Panc1 (cell line): ENCODE data around the gene DDX10. TPM values are rescaled to one million over a fixed set of nuclear protein-coding genes. Genes with fewer than 3 reads are reported as not detected.

Experiments
- ATAC-seq: fragments of 200-7000 bp; cut with Tn5 transposase; 2 replicates; pipeline ENCODE4 v1.9.1; 2020; ENCODE audit warnings: mild to moderate bottlenecking, moderate library complexity
- BruUV-seq: library from RNA; stranded (reverse); fragments of 400-500 nt; replicated peaks from 2 replicates; lab custom pipeline; 2021; lab: Mats Ljungman, UMichigan
- CTCF ChIA-PET: fragments of 300-600 bp; sonication (Branson Sonifier 250); formaldehyde crosslinking; loops from one replicate; lab custom pipeline; 2022; ENCODE audit warnings: antibody characterized with exemption; lab: Charles Lee
- POLR2A ChIA-PET: fragments of 300-600 bp; sonication (Branson Sonifier 250); formaldehyde crosslinking; loops from one replicate; lab custom pipeline; 2022; ENCODE audit warnings: antibody characterized with exemption; lab: Charles Lee
- DNase-seq: peaks from one replicate; pipeline ENCODE4 v3.0.0-alpha.2; 2010; ENCODE audit warnings: low read depth, low spot score
- H3K27ac ChIP-seq: 2 replicates; pipeline ENCODE4 v1.5.1; 2011; ENCODE audit warnings: mild to moderate bottlenecking, low read length, inconsistent platforms
- H3K27me3 ChIP-seq: fragments of 200-500 bp; sonication (Bioruptor generic); 2 replicates; pipeline ENCODE4 v1.6.0; 2014; ENCODE audit warnings: low read length, inconsistent platforms; ENCODE audit not compliant: control insufficient read depth, insufficient read depth
- H3K36me3 ChIP-seq: fragments of 200-500 bp; sonication (Bioruptor generic); 2 replicates; pipeline ENCODE4 v1.5.1; 2014; ENCODE audit warnings: inconsistent platforms, mild to moderate bottlenecking, low read length, moderate library complexity; ENCODE audit not compliant: control insufficient read depth, insufficient read depth
- H3K4me1 ChIP-seq: 2 replicates; pipeline ENCODE4 v1.5.1; 2011; ENCODE audit warnings: inconsistent platforms, mild to moderate bottlenecking, low read length, moderate library complexity; ENCODE audit not compliant: control insufficient read depth, insufficient read depth
- H3K4me3 ChIP-seq, 2 experiments: 2 replicates each; pipeline ENCODE4 v1.5.1; 2011 to 2012; ENCODE audit warnings: low read depth in 2 of 2, low read length in 2 of 2, mild to moderate bottlenecking in 2 of 2, inconsistent platforms in 1 of 2, moderate library complexity in 1 of 2
- H3K9me3 ChIP-seq: fragments of 200-500 bp; sonication (Bioruptor generic); 2 replicates; pipeline ENCODE4 v1.5.1; 2014; ENCODE audit warnings: low read depth, mild to moderate bottlenecking, inconsistent platforms, low read length, moderate library complexity; ENCODE audit not compliant: control insufficient read depth, insufficient read depth
- POLR2AphosphoS5 ChIP-seq: IDR thresholded peaks from 2 replicates; pipeline ENCODE4 v1.6.1; 2012; ENCODE audit warnings: mild to moderate bottlenecking, low read depth, low read length, moderate library complexity
- SIN3A ChIP-seq: IDR thresholded peaks from 2 replicates; pipeline ENCODE4 v1.6.1; 2012; ENCODE audit warnings: low read depth, mild to moderate bottlenecking, low read length, moderate library complexity, borderline replicate concordance; ENCODE audit not compliant: insufficient read depth
- TCF7L2 ChIP-seq: IDR thresholded peaks from 2 replicates; pipeline ENCODE4 v1.6.1; 2011; ENCODE audit warnings: mild to moderate bottlenecking, low read depth, low read length, inconsistent platforms
- in situ Hi-C: cut with HindIII; loops from 2 replicates; pipeline ENCODE4 v1.10.0; 2016; ENCODE audit warnings: low sequenced_read_pairs, low pct_unique_long_range_greater_than_20kb
- intact Hi-C: fragments of 100-400 bp; cut with micrococcal nuclease; formaldehyde crosslinking; loops from one replicate; pipeline ENCODE4 v1.10.0; 2022; ENCODE audit not compliant: unreplicated experiment
- total RNA-seq: library from RNA; stranded (reverse); gene quantifications from one replicate; pipeline ENCODE4 v1.2.1, GENCODE V29; 2021; ENCODE audit not compliant: unreplicated experiment
- TF ChIP-seq, protein P1 (sequence below), 2 experiments: IDR thresholded peaks; 2 replicates each; pipeline ENCODE4 v1.6.1; 2011 to 2012; ENCODE audit warnings: low read depth in 2 of 2, control low read depth in 1 of 2, low read length in 1 of 2, mild to moderate bottlenecking in 1 of 2, moderate library complexity in 1 of 2; ENCODE audit not compliant: insufficient read depth in 1 of 2
- TF ChIP-seq, protein P2 (sequence below): fragments of 450-650 bp; IDR thresholded peaks from 2 replicates; pipeline ENCODE4 v1.5.1; 2017; ENCODE audit warnings: mild to moderate bottlenecking

DDX10 gene
- total RNA-seq, 1 experiment from 2014 or later, result 48.8 TPM

DNA sequence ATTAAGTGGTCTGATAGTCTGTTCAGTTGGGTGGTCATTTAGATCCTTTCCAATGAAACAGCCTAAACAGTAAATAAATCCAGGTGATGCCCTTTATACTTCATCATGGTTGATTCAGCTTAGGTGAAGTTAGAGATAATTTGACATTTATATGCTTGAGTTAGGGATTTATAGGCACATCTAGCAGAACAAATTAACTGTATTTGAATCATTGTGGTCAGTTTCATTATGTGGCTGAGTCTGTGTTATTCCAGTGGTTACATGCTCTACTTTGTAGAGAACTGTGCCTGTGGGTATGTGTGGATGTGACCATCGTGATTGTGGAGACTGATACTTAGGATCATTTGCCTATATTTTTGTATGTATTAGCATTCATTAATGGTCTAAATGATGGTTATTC lies 194.6 kb downstream of the DDX10 start:
- in situ Hi-C loops (no loop called here), intact Hi-C loops (no loop called here)
- no peak for DNase-seq
- Histone ChIP-seq H3K27ac (no peak overlapping the region), H3K4me3 (no peak overlapping the region), H3K27me3 (no peaks in the 10 kb centered on the region), H3K4me1 (no peaks in the 10 kb centered on the region), H3K36me3 (no peaks in the 10 kb centered on the region), H3K9me3 (no peaks in the 10 kb centered on the region)
- ChIA-PET CTCF (no interaction called here), POLR2A (no interaction called here)
- TF ChIP-seq, protein P1, sequence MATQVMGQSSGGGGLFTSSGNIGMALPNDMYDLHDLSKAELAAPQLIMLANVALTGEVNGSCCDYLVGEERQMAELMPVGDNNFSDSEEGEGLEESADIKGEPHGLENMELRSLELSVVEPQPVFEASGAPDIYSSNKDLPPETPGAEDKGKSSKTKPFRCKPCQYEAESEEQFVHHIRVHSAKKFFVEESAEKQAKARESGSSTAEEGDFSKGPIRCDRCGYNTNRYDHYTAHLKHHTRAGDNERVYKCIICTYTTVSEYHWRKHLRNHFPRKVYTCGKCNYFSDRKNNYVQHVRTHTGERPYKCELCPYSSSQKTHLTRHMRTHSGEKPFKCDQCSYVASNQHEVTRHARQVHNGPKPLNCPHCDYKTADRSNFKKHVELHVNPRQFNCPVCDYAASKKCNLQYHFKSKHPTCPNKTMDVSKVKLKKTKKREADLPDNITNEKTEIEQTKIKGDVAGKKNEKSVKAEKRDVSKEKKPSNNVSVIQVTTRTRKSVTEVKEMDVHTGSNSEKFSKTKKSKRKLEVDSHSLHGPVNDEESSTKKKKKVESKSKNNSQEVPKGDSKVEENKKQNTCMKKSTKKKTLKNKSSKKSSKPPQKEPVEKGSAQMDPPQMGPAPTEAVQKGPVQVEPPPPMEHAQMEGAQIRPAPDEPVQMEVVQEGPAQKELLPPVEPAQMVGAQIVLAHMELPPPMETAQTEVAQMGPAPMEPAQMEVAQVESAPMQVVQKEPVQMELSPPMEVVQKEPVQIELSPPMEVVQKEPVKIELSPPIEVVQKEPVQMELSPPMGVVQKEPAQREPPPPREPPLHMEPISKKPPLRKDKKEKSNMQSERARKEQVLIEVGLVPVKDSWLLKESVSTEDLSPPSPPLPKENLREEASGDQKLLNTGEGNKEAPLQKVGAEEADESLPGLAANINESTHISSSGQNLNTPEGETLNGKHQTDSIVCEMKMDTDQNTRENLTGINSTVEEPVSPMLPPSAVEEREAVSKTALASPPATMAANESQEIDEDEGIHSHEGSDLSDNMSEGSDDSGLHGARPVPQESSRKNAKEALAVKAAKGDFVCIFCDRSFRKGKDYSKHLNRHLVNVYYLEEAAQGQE (IDR thresholded peaks at IDR 0.05; ENCODE audit: insufficient read depth in 1 of 2, low read depth in 2 of 2, low read length in 1 of 2), result no peak
- TF ChIP-seq TCF7L2 (no peak), SIN3A (no peak), POLR2AphosphoS5 (no peak)
- TF ChIP-seq, protein P2, sequence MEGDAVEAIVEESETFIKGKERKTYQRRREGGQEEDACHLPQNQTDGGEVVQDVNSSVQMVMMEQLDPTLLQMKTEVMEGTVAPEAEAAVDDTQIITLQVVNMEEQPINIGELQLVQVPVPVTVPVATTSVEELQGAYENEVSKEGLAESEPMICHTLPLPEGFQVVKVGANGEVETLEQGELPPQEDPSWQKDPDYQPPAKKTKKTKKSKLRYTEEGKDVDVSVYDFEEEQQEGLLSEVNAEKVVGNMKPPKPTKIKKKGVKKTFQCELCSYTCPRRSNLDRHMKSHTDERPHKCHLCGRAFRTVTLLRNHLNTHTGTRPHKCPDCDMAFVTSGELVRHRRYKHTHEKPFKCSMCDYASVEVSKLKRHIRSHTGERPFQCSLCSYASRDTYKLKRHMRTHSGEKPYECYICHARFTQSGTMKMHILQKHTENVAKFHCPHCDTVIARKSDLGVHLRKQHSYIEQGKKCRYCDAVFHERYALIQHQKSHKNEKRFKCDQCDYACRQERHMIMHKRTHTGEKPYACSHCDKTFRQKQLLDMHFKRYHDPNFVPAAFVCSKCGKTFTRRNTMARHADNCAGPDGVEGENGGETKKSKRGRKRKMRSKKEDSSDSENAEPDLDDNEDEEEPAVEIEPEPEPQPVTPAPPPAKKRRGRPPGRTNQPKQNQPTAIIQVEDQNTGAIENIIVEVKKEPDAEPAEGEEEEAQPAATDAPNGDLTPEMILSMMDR, result no peak
- ATAC-seq, result no peak
- BruUV-seq, result no TSS peak

DNA sequence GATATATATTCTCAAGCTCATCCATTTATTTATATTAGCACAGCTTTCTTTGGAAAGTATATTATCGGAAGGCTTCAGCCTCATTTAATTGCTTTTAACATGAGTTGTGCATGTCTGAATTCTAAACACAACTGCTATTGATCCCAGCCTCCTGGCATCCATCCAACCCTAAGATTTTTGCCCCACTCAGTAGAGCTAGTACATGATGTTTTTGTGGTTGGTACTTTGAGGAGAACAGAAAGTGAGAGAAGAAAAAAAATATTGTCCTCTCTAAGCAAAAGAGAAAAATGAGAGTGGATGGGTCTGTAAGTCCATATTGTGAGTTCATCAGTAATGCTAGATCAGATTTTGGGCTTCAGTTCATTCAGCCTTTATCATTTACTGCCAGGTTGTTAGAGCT lies 198.7 kb downstream of the DDX10 start:
- Histone ChIP-seq H3K36me3 (no peaks in the 10 kb centered on the region), H3K4me3 (no peak overlapping the region), H3K9me3 (no peaks in the 10 kb centered on the region), H3K27ac (no peak overlapping the region), H3K27me3 (no peaks in the 10 kb centered on the region), H3K4me1 (no peaks in the 10 kb centered on the region)
- in situ Hi-C loops, result no loop called here
- no TSS peak for BruUV-seq
- CTCF ChIA-PET, result no interaction called here
- TF ChIP-seq, protein P1 (IDR thresholded peaks at IDR 0.05; ENCODE audit: insufficient read depth in 1 of 2, low read depth in 2 of 2, low read length in 1 of 2), result no peak
- no peak for TF ChIP-seq POLR2AphosphoS5
- no peak for TF ChIP-seq TCF7L2
- no peak for TF ChIP-seq SIN3A
- TF ChIP-seq, protein P2, result no peak
- DNase-seq (no peak), ATAC-seq (no peak)
- intact Hi-C loops, result no loop called here
- POLR2A ChIA-PET, result no interaction called here
